H9 (cell line): ENCODE results near the gene SAMMSON. TPM values are rescaled to one million over a fixed set of nuclear protein-coding genes. Genes with fewer than 3 reads are reported as not detected.

Experiments
- DNase-seq: peaks from one replicate; pipeline ENCODE4 v3.0.0-alpha.2; 2017
- H2AFZ ChIP-seq: one replicate; pipeline ENCODE4 v1.6.1; 2013; ENCODE audit warnings: mild to moderate bottlenecking, low read length, control low read depth, moderate library complexity
- H2AK5ac ChIP-seq: 2 replicates; pipeline ENCODE4 v1.6.1; 2013; ENCODE audit warnings: low read length, control low read depth, mixed read lengths; ENCODE audit not compliant: insufficient read length
- H2BK120ac ChIP-seq: one replicate; pipeline ENCODE4 v1.6.1; 2013; ENCODE audit warnings: low read depth, mild to moderate bottlenecking, low read length, control low read depth, inconsistent platforms; ENCODE audit not compliant: poor library complexity, severe bottlenecking
- H2BK12ac ChIP-seq: 2 replicates; pipeline ENCODE4 v1.6.1; 2013; ENCODE audit warnings: low read length, control low read depth, mixed read lengths, low read depth; ENCODE audit not compliant: insufficient read length
- H2BK15ac ChIP-seq: 2 replicates; pipeline ENCODE4 v1.6.1; 2013; ENCODE audit warnings: low read depth, low read length, control low read depth
- H2BK20ac ChIP-seq: one replicate; pipeline ENCODE4 v1.6.1; 2013; ENCODE audit warnings: low read depth, mild to moderate bottlenecking, low read length, control low read depth, inconsistent platforms; ENCODE audit not compliant: poor library complexity, severe bottlenecking
- H2BK5ac ChIP-seq: 2 replicates; pipeline ENCODE4 v1.6.1; 2013; ENCODE audit warnings: low read length, control low read depth, mixed read lengths; ENCODE audit not compliant: insufficient read length
- H3K14ac ChIP-seq: 2 replicates; pipeline ENCODE4 v1.6.1; 2013; ENCODE audit warnings: low read length, control low read depth; ENCODE audit not compliant: insufficient read depth
- H3K18ac ChIP-seq: 2 replicates; pipeline ENCODE4 v1.6.1; 2013; ENCODE audit warnings: low read depth, mild to moderate bottlenecking, mixed read lengths, low read length, control low read depth; ENCODE audit not compliant: insufficient read length
- H3K23ac ChIP-seq: 2 replicates; pipeline ENCODE4 v1.6.1; 2013; ENCODE audit warnings: low read length, control low read depth, mixed read lengths, low read depth; ENCODE audit not compliant: insufficient read length
- H3K23me2 ChIP-seq: 2 replicates; pipeline ENCODE4 v1.6.1; 2013; ENCODE audit warnings: low read depth, mild to moderate bottlenecking, mixed read lengths, low read length, control low read depth; ENCODE audit not compliant: insufficient read length, poor library complexity, severe bottlenecking
- H3K27ac ChIP-seq: 2 replicates; pipeline ENCODE4 v1.5.1; 2013; ENCODE audit warnings: low read length, control low read depth, mixed read lengths, low read depth; ENCODE audit not compliant: insufficient read length
- H3K27me3 ChIP-seq: 2 replicates; pipeline ENCODE4 v1.6.1; 2013; ENCODE audit warnings: low read length, control low read depth, inconsistent platforms; ENCODE audit not compliant: insufficient read depth
- H3K4ac ChIP-seq: 2 replicates; pipeline ENCODE4 v1.6.1; 2013; ENCODE audit warnings: low read depth, mild to moderate bottlenecking, control low read depth, inconsistent platforms, low read length, moderate library complexity
- H3K4me1 ChIP-seq: 2 replicates; pipeline ENCODE4 v1.6.1; 2013; ENCODE audit warnings: low read length, control low read depth, inconsistent platforms; ENCODE audit not compliant: insufficient read depth
- H3K4me2 ChIP-seq: 2 replicates; pipeline ENCODE4 v1.6.1; 2013; ENCODE audit warnings: low read length, control low read depth, mixed read lengths; ENCODE audit not compliant: insufficient read length, insufficient read depth
- H3K56ac ChIP-seq: 2 replicates; pipeline ENCODE4 v1.6.1; 2013; ENCODE audit warnings: low read depth, mild to moderate bottlenecking, mixed read lengths, low read length, control low read depth; ENCODE audit not compliant: insufficient read length
- H3K79me1 ChIP-seq: 2 replicates; pipeline ENCODE4 v1.6.1; 2013; ENCODE audit warnings: low read depth, mild to moderate bottlenecking, moderate library complexity, low read length, control low read depth, inconsistent platforms; ENCODE audit not compliant: insufficient read depth, poor library complexity, severe bottlenecking
- H3K79me2 ChIP-seq: 2 replicates; pipeline ENCODE4 v1.6.1; 2013; ENCODE audit warnings: low read length, control low read depth, inconsistent platforms; ENCODE audit not compliant: insufficient read depth
- H3K9ac ChIP-seq: 2 replicates; pipeline ENCODE4 v1.6.1; 2013; ENCODE audit warnings: low read length, control low read depth, mixed read lengths; ENCODE audit not compliant: insufficient read length; ENCODE audit errors: extremely low read depth
- H3K9me3 ChIP-seq: one replicate; pipeline ENCODE4 v1.6.1; 2013; ENCODE audit warnings: low read depth, low read length, inconsistent platforms; ENCODE audit not compliant: control insufficient read depth
- H3T11ph ChIP-seq: one replicate; pipeline ENCODE4 v1.6.1; 2013; ENCODE audit warnings: mild to moderate bottlenecking, low read length, control low read depth, inconsistent platforms
- H4K20me1 ChIP-seq: one replicate; pipeline ENCODE4 v1.6.1; 2013; ENCODE audit not compliant: control insufficient read depth, insufficient read length, insufficient read depth
- H4K5ac ChIP-seq: 2 replicates; pipeline ENCODE4 v1.6.1; 2013; ENCODE audit warnings: low read depth, mild to moderate bottlenecking, mixed read lengths, low read length, control low read depth; ENCODE audit not compliant: insufficient read length
- H4K8ac ChIP-seq: replicated peaks from 2 replicates; pipeline ENCODE4 v1.6.1; 2013; ENCODE audit warnings: low read length, control low read depth, mixed read lengths, low read depth; ENCODE audit not compliant: insufficient read length
- H4K91ac ChIP-seq: 2 replicates; pipeline ENCODE4 v1.6.1; 2013; ENCODE audit warnings: low read depth, mild to moderate bottlenecking, moderate library complexity, mixed read lengths, low read length, control low read depth; ENCODE audit not compliant: insufficient read length
- H3K27ac Mint-ChIP-seq, 3 experiments: 2 replicates in 2 of 3; 3 replicates in 1 of 3; pipeline ENCODE4 v1.8.0; 2020 to 2021; ENCODE audit warnings: mixed read lengths in 3 of 3, mild to moderate bottlenecking in 1 of 3, moderate library complexity in 1 of 3
- H3K27me3 Mint-ChIP-seq: 2 replicates; pipeline ENCODE4 v1.8.0; 2021; ENCODE audit warnings: low read depth, mild to moderate bottlenecking, moderate library complexity, mixed read lengths
- H3K36me3 Mint-ChIP-seq, 3 experiments: 2 replicates in 2 of 3; 3 replicates in 1 of 3; pipeline ENCODE4 v1.8.0; 2020 to 2021; ENCODE audit warnings: low read depth in 3 of 3, mixed read lengths in 3 of 3; ENCODE audit not compliant: insufficient read depth in 1 of 3
- H3K4me1 Mint-ChIP-seq, 2 experiments: 2 replicates each; pipeline ENCODE4 v1.8.0; 2020; ENCODE audit warnings: mixed read lengths in 2 of 2
- H3K4me3 Mint-ChIP-seq, 2 experiments: 2 replicates in 1 of 2; 3 replicates in 1 of 2; pipeline ENCODE4 v1.8.0; 2020 to 2021; ENCODE audit warnings: mild to moderate bottlenecking in 2 of 2, mixed read lengths in 2 of 2, moderate library complexity in 1 of 2
- H3K9me3 Mint-ChIP-seq, 2 experiments: 2 replicates in 1 of 2; 3 replicates in 1 of 2; pipeline ENCODE4 v1.8.0; 2020; ENCODE audit warnings: mild to moderate bottlenecking in 2 of 2, mixed read lengths in 2 of 2, moderate library complexity in 1 of 2
- WGBS: extraction: QIAGEN DNeasy Blood & Tissue Kit; methylation state at CpG from one replicate; pipeline ENCODE4 v1.1.7; 2013; ENCODE audit warnings: missing lambda C conversion rate, low lambda C conversion rate, mixed read lengths; ENCODE audit not compliant: insufficient read length; ENCODE audit errors: extremely low coverage; 5-methylcytosine and 5-hydroxymethylcytosine counted together
- total RNA-seq: library from RNA; stranded (reverse); gene quantifications from 2 replicates; pipeline ENCODE4 v1.2.1, GENCODE V29; 2021
- TF ChIP-seq, protein P1 (sequence below): fragments of 200-600 bp; sonication (generic); conservative IDR thresholded peaks from 3 replicates; pipeline ENCODE4 v1.8.0; 2021; ENCODE audit warnings: antibody characterized with exemption, mild to moderate bottlenecking

SAMMSON gene
- total RNA-seq, 1 experiment from 2014 or later: not detected

DNA sequence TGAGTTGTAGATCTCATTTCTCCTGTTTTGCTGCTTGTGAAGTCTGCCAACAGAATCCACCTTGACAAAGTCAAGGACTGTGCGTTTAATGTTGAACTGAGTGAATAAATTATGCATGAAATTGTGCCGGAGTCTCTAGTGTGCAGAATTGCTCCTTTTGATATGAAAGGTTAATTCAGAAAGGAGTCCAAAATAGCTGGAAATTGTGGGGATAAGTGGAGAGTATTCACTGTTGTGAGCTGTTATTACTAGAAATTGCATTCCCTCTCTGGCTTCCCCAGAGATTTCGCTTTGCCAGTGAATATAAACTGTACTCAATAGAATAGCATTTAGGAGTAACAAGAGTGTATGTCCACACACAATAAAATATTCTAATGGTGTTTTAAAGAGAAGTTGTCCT is 43.1 kb downstream of the SAMMSON start:
- Histone ChIP-seq H2AFZ (no peak overlapping the region), H3T11ph (no peak overlapping the region), H3K23ac (no peak overlapping the region), H2AK5ac (no peak overlapping the region), H2BK5ac (no peak overlapping the region), H3K79me2 (no peaks in the 10 kb centered on the region), H3K4ac (no peak overlapping the region), H3K27me3 (no peaks in the 10 kb centered on the region), H2BK12ac (no peak overlapping the region), H2BK15ac (no peak overlapping the region), H3K4me2 (no peak overlapping the region), H4K8ac (no peak overlapping the region), H3K14ac (no peak overlapping the region), H2BK120ac (no peak overlapping the region), H3K4me1 (no peaks in the 10 kb centered on the region), H3K9ac (no peak overlapping the region), H3K9me3 (no peaks in the 10 kb centered on the region), H3K27ac (no peak overlapping the region), H3K18ac (no peak overlapping the region), H3K79me1 (no peaks in the 10 kb centered on the region), H3K23me2 (no peaks in the 10 kb centered on the region), H4K20me1 (no peaks in the 10 kb centered on the region), H3K56ac (no peak overlapping the region), H2BK20ac (no peak overlapping the region), H4K91ac (no peak overlapping the region), H4K5ac (no peak overlapping the region)
- no CpG with 5 or more reads among the region's 3 CpGs for WGBS
- TF ChIP-seq, protein P1, sequence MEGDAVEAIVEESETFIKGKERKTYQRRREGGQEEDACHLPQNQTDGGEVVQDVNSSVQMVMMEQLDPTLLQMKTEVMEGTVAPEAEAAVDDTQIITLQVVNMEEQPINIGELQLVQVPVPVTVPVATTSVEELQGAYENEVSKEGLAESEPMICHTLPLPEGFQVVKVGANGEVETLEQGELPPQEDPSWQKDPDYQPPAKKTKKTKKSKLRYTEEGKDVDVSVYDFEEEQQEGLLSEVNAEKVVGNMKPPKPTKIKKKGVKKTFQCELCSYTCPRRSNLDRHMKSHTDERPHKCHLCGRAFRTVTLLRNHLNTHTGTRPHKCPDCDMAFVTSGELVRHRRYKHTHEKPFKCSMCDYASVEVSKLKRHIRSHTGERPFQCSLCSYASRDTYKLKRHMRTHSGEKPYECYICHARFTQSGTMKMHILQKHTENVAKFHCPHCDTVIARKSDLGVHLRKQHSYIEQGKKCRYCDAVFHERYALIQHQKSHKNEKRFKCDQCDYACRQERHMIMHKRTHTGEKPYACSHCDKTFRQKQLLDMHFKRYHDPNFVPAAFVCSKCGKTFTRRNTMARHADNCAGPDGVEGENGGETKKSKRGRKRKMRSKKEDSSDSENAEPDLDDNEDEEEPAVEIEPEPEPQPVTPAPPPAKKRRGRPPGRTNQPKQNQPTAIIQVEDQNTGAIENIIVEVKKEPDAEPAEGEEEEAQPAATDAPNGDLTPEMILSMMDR: no peak
- H3K9me3 Mint-ChIP-seq: peaks cover 0 to 3% of the 10 kb centered on the region in 2 experiments; a peak in 1 of 5 replicates
- no peaks in the 10 kb centered on the region for H3K27me3 Mint-ChIP-seq
- H3K27ac Mint-ChIP-seq: no peak overlapping the region
- H3K36me3 Mint-ChIP-seq: 0 out of 7 replicates have a peak, but pooled peaks cover 0 to 4% (median 0%) of the 10 kb centered on the region in 3 experiments
- H3K4me3 Mint-ChIP-seq: no peak overlapping the region
- DNase-seq: no peak
- H3K4me1 Mint-ChIP-seq: peaks cover 7 to 8% of the 10 kb centered on the region in 2 experiments; a peak in 3 of 4 replicates
